Smooth muscle cell (in vitro differentiated cells): Measurements from ENCODE around the gene CARNS1. TPM values are rescaled to one million over a fixed set of nuclear protein-coding genes. Genes with fewer than 3 reads are reported as not detected.

Experiments
- DNase-seq: peaks from one replicate; lab custom pipeline; 2025; ENCODE audit not compliant: unreplicated experiment; lab: John Stamatoyannopoulos, UW
- H2AFZ ChIP-seq: fragments of 200-600 bp; sonication (generic); 2 replicates; pipeline ENCODE4 v1.6.0; 2016; ENCODE audit warnings: antibody characterized with exemption, low read depth, mild to moderate bottlenecking
- H3F3A ChIP-seq: fragments of 200-600 bp; sonication (generic); 2 replicates; pipeline ENCODE4 v1.6.0; 2017; ENCODE audit warnings: antibody characterized with exemption, low read depth
- H3K27ac ChIP-seq: fragments of 200-600 bp; sonication (generic); 2 replicates; pipeline ENCODE4 v1.5.1; 2016; ENCODE audit warnings: low read depth, mild to moderate bottlenecking
- H3K27me3 ChIP-seq: fragments of 200-600 bp; sonication (generic); 2 replicates; pipeline ENCODE4 v1.6.1; 2016; ENCODE audit warnings: low read depth, mild to moderate bottlenecking
- H3K36me3 ChIP-seq: fragments of 200-600 bp; sonication (generic); 2 replicates; pipeline ENCODE4 v1.5.1; 2016; ENCODE audit warnings: low read depth
- H3K4me1 ChIP-seq: fragments of 200-600 bp; sonication (generic); 2 replicates; pipeline ENCODE4 v1.5.1; 2016; ENCODE audit warnings: low read depth
- H3K4me2 ChIP-seq: fragments of 200-600 bp; sonication (generic); 2 replicates; pipeline ENCODE4 v1.6.0; 2016; ENCODE audit warnings: mild to moderate bottlenecking
- H3K4me3 ChIP-seq: fragments of 200-600 bp; sonication (generic); 2 replicates; pipeline ENCODE4 v1.5.1; 2016; ENCODE audit warnings: mild to moderate bottlenecking
- H3K79me2 ChIP-seq: fragments of 200-600 bp; sonication (generic); 2 replicates; pipeline ENCODE4 v1.6.0; 2016; ENCODE audit warnings: low read depth, mild to moderate bottlenecking
- H3K9ac ChIP-seq: fragments of 200-600 bp; sonication (generic); 2 replicates; pipeline ENCODE4 v1.6.0; 2016; ENCODE audit warnings: low read depth
- H3K9me3 ChIP-seq: fragments of 200-600 bp; sonication (generic); replicated peaks from 2 replicates; pipeline ENCODE4 v1.5.1; 2016; ENCODE audit warnings: low read depth
- H4K20me1 ChIP-seq: fragments of 200-600 bp; sonication (generic); 2 replicates; pipeline ENCODE4 v1.6.0; 2016; ENCODE audit warnings: low read depth
- CTCF ChIP-seq: fragments of 200-600 bp; sonication (generic); IDR thresholded peaks from 2 replicates; pipeline ENCODE4 v1.5.1; 2017; ENCODE audit warnings: borderline replicate concordance, mild to moderate bottlenecking, antibody characterized with exemption; ENCODE audit not compliant: insufficient read depth, poor library complexity, severe bottlenecking
- WGBS: methylation state at CpG from one replicate; pipeline ENCODE4 v1.1.7; 2016; ENCODE audit warnings: low lambda C conversion rate; 5-methylcytosine and 5-hydroxymethylcytosine counted together
- polyA plus RNA-seq: library from polyadenylated mRNA; unstranded; fragments of >200 nt; fragmentation: Nextera tagmentation; extraction: Ambion mirVana; gene quantifications from 2 replicates; pipeline ENCODE4 v1.2.1, GENCODE V29; 2016
- total RNA-seq: library from RNA; depleted of rRNA; stranded (reverse); fragments of >200 nt; gene quantifications from 2 replicates; pipeline ENCODE4 v1.2.3, GENCODE V29; 2014

Gene CARNS1
- total and polyA plus RNA-seq, 2 experiments from 2014 or later, result 0.36 to 1.7 TPM

GRCh38 chr11:67457453-67457852, 42.0 kb downstream of the CARNS1 start:
- DNase-seq, result no peak
- peaks cover 3% of the 10 kb centered on the region for H3F3A ChIP-seq
- no peaks in the 10 kb centered on the region for H3K9me3 ChIP-seq
- 94% methylated on average over 10 of the region's 12 CpGs for WGBS
- no peaks in the 10 kb centered on the region for H3K36me3 ChIP-seq
- no peak for TF ChIP-seq CTCF
- H3K4me3 ChIP-seq, result no peak overlapping the region
- H4K20me1 ChIP-seq, result no peaks in the 10 kb centered on the region
- H3K4me1 ChIP-seq, result no peaks in the 10 kb centered on the region
- no peak overlapping the region for H2AFZ ChIP-seq
- H3K79me2 ChIP-seq, result no peaks in the 10 kb centered on the region
- no peak overlapping the region for H3K27ac ChIP-seq
- H3K9ac ChIP-seq, result no peak overlapping the region
- no peaks in the 10 kb centered on the region for H3K27me3 ChIP-seq
- no peak overlapping the region for H3K4me2 ChIP-seq

- no peaks in the 10 kb centered on the region for H3K4me1 ChIP-seq
- peaks cover 3% of the 10 kb centered on the region for H3F3A ChIP-seq
- DNase-seq, result no peak
- no peak for TF ChIP-seq CTCF
- no peak overlapping the region for H2AFZ ChIP-seq
- no peaks in the 10 kb centered on the region for H3K36me3 ChIP-seq
- 91% methylated on average over 19 of the region's 19 CpGs for WGBS
- H3K4me3 ChIP-seq, result no peak overlapping the region
- no peak overlapping the region for H3K27ac ChIP-seq
- no peak overlapping the region for H3K9ac ChIP-seq
- no peaks in the 10 kb centered on the region for H4K20me1 ChIP-seq
- H3K9me3 ChIP-seq, result no peaks in the 10 kb centered on the region
- no peaks in the 10 kb centered on the region for H3K27me3 ChIP-seq
- no peak overlapping the region for H3K4me2 ChIP-seq
- no peaks in the 10 kb centered on the region for H3K79me2 ChIP-seq
These were observed 42.8 kb downstream of the CARNS1 start for GRCh38 chr11:67458266-67458665.

DNA sequence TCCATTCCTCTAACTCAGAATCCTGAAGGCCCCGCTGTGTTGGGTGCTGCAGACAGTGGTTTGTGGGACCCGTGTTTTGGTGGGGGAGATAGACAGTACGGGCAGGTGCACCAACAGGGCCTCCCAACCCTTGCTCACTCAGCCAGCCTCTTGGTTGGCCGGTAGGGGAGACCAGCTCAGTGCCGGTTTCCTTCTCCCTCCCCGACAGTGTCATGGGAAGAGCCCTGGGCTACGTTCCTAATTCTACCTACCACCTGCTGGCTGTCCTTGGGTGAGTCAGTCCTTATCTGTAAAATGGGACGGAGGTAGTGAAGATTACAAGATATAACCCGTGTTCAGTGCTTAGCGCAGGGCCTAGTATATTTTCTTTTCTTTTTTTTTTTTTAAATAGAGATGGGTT, 47.7 kb downstream of the CARNS1 start:
- Histone ChIP-seq H3K27ac (peak overlapping the region; percentile 92), H3K27me3 (no peaks in the 10 kb centered on the region), H3K4me3 (no peak overlapping the region), H3F3A (peaks cover 3% of the 10 kb centered on the region), H3K79me2 (peaks cover 4% of the 10 kb centered on the region), H3K4me1 (no peaks in the 10 kb centered on the region), H2AFZ (no peak overlapping the region), H3K4me2 (peak overlapping the region; percentile 44), H3K9ac (no peak overlapping the region), H3K9me3 (no peaks in the 10 kb centered on the region), H4K20me1 (no peaks in the 10 kb centered on the region), H3K36me3 (no peaks in the 10 kb centered on the region)
- no peak for TF ChIP-seq CTCF
- 93% methylated on average over 10 of the region's 10 CpGs for WGBS
- no peak for DNase-seq

DNA sequence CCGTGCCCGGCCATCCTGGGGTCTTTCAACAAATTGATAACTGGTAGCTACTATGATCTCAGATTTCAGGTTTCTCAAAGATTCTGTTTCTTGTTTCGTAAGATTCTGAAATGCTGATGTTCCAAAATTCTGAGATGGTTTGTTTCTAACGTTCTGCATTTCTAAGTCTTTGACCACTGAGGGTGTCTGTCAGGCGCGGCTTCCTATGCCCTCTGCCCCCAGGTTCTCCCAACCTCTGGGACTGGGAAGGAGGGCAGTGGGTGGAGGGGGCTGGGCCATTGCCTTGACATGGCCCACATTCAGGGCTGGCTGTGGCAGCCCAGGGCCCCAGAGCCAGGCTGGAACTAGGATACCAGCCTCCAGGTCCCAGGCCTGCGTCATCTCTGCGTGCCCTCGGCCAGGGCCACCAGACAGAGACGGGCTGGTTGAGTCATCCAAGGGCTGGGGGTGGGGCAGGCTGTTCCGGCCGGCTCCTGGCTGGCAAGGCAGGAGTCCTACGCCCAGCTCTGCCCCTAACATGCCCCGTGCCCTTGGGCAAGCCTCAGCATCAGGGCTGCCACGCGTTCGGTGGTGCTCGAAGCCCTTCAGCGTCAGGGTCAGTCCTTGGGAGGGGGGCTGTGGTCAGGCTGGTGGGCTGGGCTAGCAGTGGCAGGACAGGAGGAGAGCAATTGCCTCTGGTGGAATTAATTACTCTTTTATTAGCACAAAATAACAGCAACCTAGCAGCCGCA, 48.4 kb downstream of the CARNS1 start:
- Histone ChIP-seq H3K36me3 (no peaks in the 10 kb centered on the region), H3K4me2 (peak overlapping the region; percentile 86), H3K9ac (peak overlapping the region; percentile 72), H4K20me1 (no peaks in the 10 kb centered on the region), H3F3A (peaks cover 3% of the 10 kb centered on the region), H3K9me3 (no peaks in the 10 kb centered on the region), H3K79me2 (peaks cover 4% of the 10 kb centered on the region), H3K4me1 (no peaks in the 10 kb centered on the region), H2AFZ (peak overlapping the region; percentile 10), H3K27me3 (no peaks in the 10 kb centered on the region), H3K4me3 (peak overlapping the region; percentile 50), H3K27ac (peak overlapping the region; percentile 92)
- 61% methylated on average over 20 of the region's 20 CpGs for WGBS
- no peak for TF ChIP-seq CTCF
- peak; percentile 65 for DNase-seq
